T-helper 2 cell treated with Interferon-gamma antibody and Interleukin-4, amounts not matched to agents 5 μg/mL and 100 μg/mL, for 36 hours (primary cell): Measurements from ENCODE around the gene TPP2.

Source experiments
- DNase-seq: peaks from one replicate; pipeline ENCODE4 v3.0.0; 2021; ENCODE audit warnings: low spot score
- H3K27ac Mint-ChIP-seq: one replicate; pipeline ENCODE4 v1.8.0; 2021; ENCODE audit warnings: mild to moderate bottlenecking, mixed read lengths
- H3K27me3 Mint-ChIP-seq: one replicate; pipeline ENCODE4 v1.8.0; 2021; ENCODE audit warnings: low read depth, mixed read lengths
- H3K36me3 Mint-ChIP-seq: one replicate; pipeline ENCODE4 v1.8.0; 2021; ENCODE audit warnings: low read depth, mixed read lengths
- H3K4me1 Mint-ChIP-seq: one replicate; pipeline ENCODE4 v1.8.0; 2021; ENCODE audit warnings: low read depth, mixed read lengths
- H3K4me3 Mint-ChIP-seq: one replicate; pipeline ENCODE4 v1.8.0; 2022; ENCODE audit warnings: mild to moderate bottlenecking, moderate library complexity, mixed read lengths
- H3K9me3 Mint-ChIP-seq: one replicate; pipeline ENCODE4 v1.8.0; 2021; ENCODE audit warnings: mixed read lengths

TPP2 gene

GRCh38 chr13:102697929-102698648, 101.3 kb downstream of the TPP2 start:
- Mint-ChIP-seq H3K27me3 (peaks cover 18% of the 10 kb centered on the region), H3K27ac (no peak overlapping the region), H3K4me1 (no peaks in the 10 kb centered on the region), H3K4me3 (no peak overlapping the region), H3K9me3 (peaks cover 4% of the 10 kb centered on the region), H3K36me3 (no peaks in the 10 kb centered on the region)
- DNase-seq: no peak

GRCh38 chr13:102698649-102698980, 101.8 kb downstream of the TPP2 start:
- DNase-seq: no peak
- Mint-ChIP-seq H3K36me3 (no peaks in the 10 kb centered on the region), H3K9me3 (peaks cover 4% of the 10 kb centered on the region), H3K27ac (no peak overlapping the region), H3K4me1 (no peaks in the 10 kb centered on the region), H3K27me3 (peaks cover 16% of the 10 kb centered on the region), H3K4me3 (no peak overlapping the region)

- H3K9me3 Mint-ChIP-seq: peaks cover 4% of the 10 kb centered on the region
- H3K36me3 Mint-ChIP-seq: no peaks in the 10 kb centered on the region
- no peak overlapping the region for H3K4me3 Mint-ChIP-seq
These were observed 102.7 kb downstream of the TPP2 start for GRCh38 chr13:102699504-102699903.

GRCh38 chr13:102700088-102701031, 103.6 kb downstream of the TPP2 start:
- H3K4me1 Mint-ChIP-seq: no peaks in the 10 kb centered on the region
- no peak overlapping the region for H3K27ac Mint-ChIP-seq
- H3K4me3 Mint-ChIP-seq: no peak overlapping the region
- H3K36me3 Mint-ChIP-seq: no peaks in the 10 kb centered on the region
- no peak for DNase-seq
- H3K27me3 Mint-ChIP-seq: peaks cover 9% of the 10 kb centered on the region
- peaks cover 4% of the 10 kb centered on the region for H3K9me3 Mint-ChIP-seq

More at GRCh38 chr13:102699504-102699903, 102.7 kb downstream of the TPP2 start:
- Mint-ChIP-seq H3K27me3 (peaks cover 12% of the 10 kb centered on the region), H3K27ac (no peak overlapping the region), H3K4me1 (no peaks in the 10 kb centered on the region)
- DNase-seq: no peak

GRCh38 chr13:102701331-102701730, 104.5 kb downstream of the TPP2 start:
- Mint-ChIP-seq H3K4me3 (no peak overlapping the region), H3K4me1 (no peaks in the 10 kb centered on the region), H3K36me3 (no peaks in the 10 kb centered on the region), H3K9me3 (peaks cover 4% of the 10 kb centered on the region), H3K27ac (no peak overlapping the region), H3K27me3 (peaks cover 10% of the 10 kb centered on the region)
- no peak for DNase-seq

GRCh38 chr13:102702965-102703725, 106.4 kb downstream of the TPP2 start:
- Mint-ChIP-seq H3K27me3 (peaks cover 12% of the 10 kb centered on the region), H3K9me3 (peaks cover 4% of the 10 kb centered on the region), H3K36me3 (no peaks in the 10 kb centered on the region), H3K27ac (no peak overlapping the region), H3K4me1 (peaks cover 3% of the 10 kb centered on the region), H3K4me3 (no peak overlapping the region)
- DNase-seq: no peak

- no peak for DNase-seq
- Mint-ChIP-seq H3K4me1 (peaks cover 3% of the 10 kb centered on the region), H3K27ac (no peak overlapping the region), H3K9me3 (peaks cover 1% of the 10 kb centered on the region), H3K4me3 (no peak overlapping the region), H3K36me3 (no peaks in the 10 kb centered on the region), H3K27me3 (peaks cover 14% of the 10 kb centered on the region)
These were observed 106.9 kb downstream of the TPP2 start for GRCh38 chr13:102703726-102704035.

- DNase-seq: no peak
- H3K4me3 Mint-ChIP-seq: no peak overlapping the region
- H3K27me3 Mint-ChIP-seq: peaks cover 18% of the 10 kb centered on the region
- peaks cover 3% of the 10 kb centered on the region for H3K4me1 Mint-ChIP-seq
- H3K9me3 Mint-ChIP-seq: no peaks in the 10 kb centered on the region
- no peak overlapping the region for H3K27ac Mint-ChIP-seq
- H3K36me3 Mint-ChIP-seq: no peaks in the 10 kb centered on the region
These were observed 107.7 kb downstream of the TPP2 start for GRCh38 chr13:102704238-102705058.

- H3K27me3 Mint-ChIP-seq: peaks cover 18% of the 10 kb centered on the region
- no peaks in the 10 kb centered on the region for H3K36me3 Mint-ChIP-seq
- H3K4me3 Mint-ChIP-seq: no peak overlapping the region
- DNase-seq: no peak
- H3K9me3 Mint-ChIP-seq: no peaks in the 10 kb centered on the region
- H3K27ac Mint-ChIP-seq: no peak overlapping the region
- peaks cover 3% of the 10 kb centered on the region for H3K4me1 Mint-ChIP-seq
These were observed 110.7 kb downstream of the TPP2 start for GRCh38 chr13:102707467-102707866.

GRCh38 chr13:102708211-102708610, 111.4 kb downstream of the TPP2 start:
- H3K27ac Mint-ChIP-seq: no peak overlapping the region
- peaks cover 3% of the 10 kb centered on the region for H3K4me1 Mint-ChIP-seq
- DNase-seq: no peak
- no peaks in the 10 kb centered on the region for H3K9me3 Mint-ChIP-seq
- H3K27me3 Mint-ChIP-seq: peaks cover 16% of the 10 kb centered on the region
- no peaks in the 10 kb centered on the region for H3K36me3 Mint-ChIP-seq
- H3K4me3 Mint-ChIP-seq: no peak overlapping the region

GRCh38 chr13:102708991-102709390, 112.2 kb downstream of the TPP2 start:
- H3K36me3 Mint-ChIP-seq: no peaks in the 10 kb centered on the region
- H3K4me1 Mint-ChIP-seq: peaks cover 3% of the 10 kb centered on the region
- no peak overlapping the region for H3K27ac Mint-ChIP-seq
- H3K4me3 Mint-ChIP-seq: no peak overlapping the region
- no peak for DNase-seq
- H3K27me3 Mint-ChIP-seq: peaks cover 16% of the 10 kb centered on the region
- no peaks in the 10 kb centered on the region for H3K9me3 Mint-ChIP-seq

- DNase-seq: no peak
- no peak overlapping the region for H3K27ac Mint-ChIP-seq
- H3K27me3 Mint-ChIP-seq: peaks cover 16% of the 10 kb centered on the region
- H3K4me1 Mint-ChIP-seq: peaks cover 3% of the 10 kb centered on the region
- H3K4me3 Mint-ChIP-seq: no peak overlapping the region
- no peaks in the 10 kb centered on the region for H3K9me3 Mint-ChIP-seq
- no peaks in the 10 kb centered on the region for H3K36me3 Mint-ChIP-seq
These were observed 112.8 kb downstream of the TPP2 start for GRCh38 chr13:102709536-102709935.

GRCh38 chr13:102710261-102710679, 113.5 kb downstream of the TPP2 start:
- no peak overlapping the region for H3K4me3 Mint-ChIP-seq
- H3K4me1 Mint-ChIP-seq: peaks cover 3% of the 10 kb centered on the region
- peaks cover 14% of the 10 kb centered on the region for H3K27me3 Mint-ChIP-seq
- no peak for DNase-seq
- no peak overlapping the region for H3K27ac Mint-ChIP-seq
- no peaks in the 10 kb centered on the region for H3K36me3 Mint-ChIP-seq
- H3K9me3 Mint-ChIP-seq: no peaks in the 10 kb centered on the region
